ENCODE measurements around the gene SLC19A1. TPM values are rescaled to one million over a fixed set of nuclear protein-coding genes. Genes with fewer than 3 reads are reported as not detected.

SLC19A1 gene
- total and polyA plus RNA-seq, 7 donors = 1.4 to 3.8 (median 2.3) TPM

- intact Hi-C loops (cut with DNase I) = no loop called here
- DNase-seq = peak; percentile 10 to 38
- no peak overlapping the region for H3K27ac ChIP-seq
- 89 to 95% (median 93%) methylated on average over 37 to 38 of the region's 38 CpGs for WGBS, 3 donors
- no peak for ATAC-seq
- peaks cover 7% of the 10 kb centered on the region for H3K9me3 ChIP-seq
- H3K27me3 ChIP-seq (ENCODE audit: insufficient read depth in 3 of 3, low read length in 2 of 3) = peaks cover 0 to 42% (median 2%) of the 10 kb centered on the region in 3 donors
- no peaks in the 10 kb centered on the region for H3K36me3 ChIP-seq (ENCODE audit: insufficient read depth in 1 of 2, low read depth in 1 of 2)
- no peaks in the 10 kb centered on the region for H3K4me1 ChIP-seq
- TF ChIP-seq CTCF (IDR thresholded peaks at IDR 0.05) = no peak
- peak overlapping the region; percentile 43 for H3K4me3 ChIP-seq
These were observed 85.6 kb downstream of the SLC19A1 start for GRCh38 chr21:45456584-45457160.

- DNase-seq = peak; percentile 32 to 63
- no peak overlapping the region for H3K27ac ChIP-seq
- TF ChIP-seq CTCF (IDR thresholded peaks at IDR 0.05) = no peak
- ATAC-seq = peak in 2 of 4 donors; percentile 5 to 33
- H3K27me3 ChIP-seq (ENCODE audit: insufficient read depth in 3 of 3, low read length in 2 of 3) = peaks cover 0 to 42% (median 2%) of the 10 kb centered on the region in 3 donors
- intact Hi-C loops (cut with DNase I) = no loop called here
- H3K4me1 ChIP-seq = no peaks in the 10 kb centered on the region
- no peaks in the 10 kb centered on the region for H3K9me3 ChIP-seq
- no peaks in the 10 kb centered on the region for H3K36me3 ChIP-seq (ENCODE audit: insufficient read depth in 1 of 2, low read depth in 1 of 2)
- peak overlapping the region; percentile 43 for H3K4me3 ChIP-seq
- 61 to 69% (median 63%) methylated on average over 41 to 47 of the region's 47 CpGs for WGBS, 3 donors
These were observed 86.3 kb downstream of the SLC19A1 start for GRCh38 chr21:45455674-45456583.

GRCh38 chr21:45454926-45455673, 87.1 kb downstream of the SLC19A1 start:
- WGBS, 3 donors = 13 to 29% (median 22%) methylated on average over 22 to 23 of the region's 23 CpGs
- intact Hi-C loops (cut with DNase I) = no loop called here

More at GRCh38 chr21:45454926-45455673, 87.1 kb downstream of the SLC19A1 start:
- peak; percentile 12 to 64 for DNase-seq
- peak overlapping the region; percentile 43 for H3K4me3 ChIP-seq
- H3K4me1 ChIP-seq = no peaks in the 10 kb centered on the region
- H3K27me3 ChIP-seq (ENCODE audit: insufficient read depth in 3 of 3, low read length in 2 of 3) = peaks cover 0 to 41% (median 2%) of the 10 kb centered on the region in 3 donors
- no peak overlapping the region for H3K27ac ChIP-seq
- H3K36me3 ChIP-seq (ENCODE audit: insufficient read depth in 1 of 2, low read depth in 1 of 2) = no peaks in the 10 kb centered on the region
- no peak for TF ChIP-seq CTCF (IDR thresholded peaks at IDR 0.05)
- H3K9me3 ChIP-seq = no peaks in the 10 kb centered on the region
- ATAC-seq = peak; percentile 33 to 69 (median 42)
